ENCODE results near the gene BRAT1.

BRAT1 gene

GRCh38 chr7:2494191-2495130 lies 60.9 kb downstream of the BRAT1 start:
- DNase-seq, result no peak

DNA sequence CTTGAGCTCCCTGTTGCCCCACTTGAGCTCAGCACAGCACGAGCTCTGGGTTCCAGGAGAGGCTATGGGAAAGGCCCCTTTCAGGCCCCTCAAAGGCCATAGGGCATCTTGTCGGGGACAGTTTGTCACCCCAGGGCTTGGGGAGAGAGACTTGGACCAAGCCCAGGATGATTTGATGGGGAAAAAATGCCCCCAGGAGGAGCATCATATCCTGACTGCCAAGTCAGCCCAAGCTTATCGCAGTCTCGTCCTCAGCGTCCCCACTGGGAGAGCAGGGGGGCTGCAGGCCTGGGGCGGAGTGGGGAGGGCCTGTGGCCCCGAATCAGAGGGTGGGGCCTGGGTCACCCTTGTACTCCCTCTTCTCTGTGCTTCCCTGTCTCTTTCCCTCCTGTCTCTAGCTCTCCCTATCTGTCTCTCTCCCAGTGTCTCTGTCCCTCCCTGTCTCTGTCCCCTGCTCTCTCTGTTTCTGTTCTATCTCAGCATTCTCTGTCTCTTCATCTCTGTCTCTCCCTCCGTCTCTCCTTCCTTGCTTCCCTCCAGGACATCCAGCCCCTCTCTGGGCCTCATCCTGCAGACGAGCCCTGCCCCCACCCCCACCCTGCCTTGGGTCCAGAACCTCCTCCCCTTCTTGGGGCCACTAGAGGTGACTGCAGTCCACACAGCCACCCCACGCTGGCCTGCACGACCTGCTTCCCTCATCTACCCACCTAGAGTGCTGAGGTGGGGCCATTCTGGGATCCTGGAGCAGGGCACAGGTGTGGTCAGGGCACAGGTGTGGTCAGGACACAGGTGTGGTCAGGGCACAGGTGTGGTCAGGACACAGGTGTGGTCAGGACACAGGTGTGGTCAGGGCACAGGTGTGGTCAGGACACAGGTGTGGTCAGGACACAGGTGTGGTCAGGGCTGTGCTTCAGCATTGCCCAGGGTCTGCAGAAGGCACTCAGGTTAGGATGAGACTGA lies 61.8 kb downstream of the BRAT1 start:
- DNase-seq, result no peak

DNA sequence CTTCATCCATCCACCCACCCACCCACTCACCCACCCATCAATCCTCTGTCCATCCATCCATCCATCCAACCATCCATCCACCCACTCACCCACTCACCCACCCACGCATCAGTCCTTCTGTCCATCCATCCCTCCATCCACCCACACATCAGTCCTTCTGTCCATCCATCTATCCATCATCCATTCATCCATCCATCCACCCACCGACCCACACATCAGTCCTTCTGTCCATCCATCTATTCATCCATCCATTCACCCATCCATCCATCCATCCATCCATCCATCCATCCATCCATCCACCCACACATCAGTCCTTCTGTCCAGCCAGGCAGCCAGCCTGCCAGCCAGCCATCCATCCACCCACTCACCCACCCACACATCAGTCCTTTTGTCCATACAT lies 63.3 kb downstream of the BRAT1 start:
- no peak for DNase-seq

- no peak for DNase-seq
These were observed 65.1 kb downstream of the BRAT1 start for GRCh38 chr7:2490181-2490651.

- no peak for DNase-seq
These were observed 66.6 kb downstream of the BRAT1 start for GRCh38 chr7:2488681-2489080.

DNA sequence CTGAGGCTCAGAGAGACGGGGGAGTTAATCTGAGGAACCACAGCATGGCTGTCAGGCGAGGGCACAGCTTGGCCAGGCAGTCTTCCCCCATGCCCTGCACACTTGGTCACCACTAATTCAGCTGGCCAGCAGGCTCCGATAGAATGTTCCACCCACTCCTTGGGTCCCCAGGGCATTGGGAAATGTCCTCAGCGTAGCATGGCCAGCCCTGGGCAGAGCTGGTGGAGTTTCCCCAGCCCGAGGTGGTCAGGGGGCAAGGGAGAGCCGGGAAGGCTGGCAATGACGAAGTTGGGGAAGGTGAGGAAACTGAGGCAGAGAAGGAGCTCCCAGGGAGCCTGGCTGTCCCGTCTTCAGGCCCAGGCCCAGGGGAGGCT lies 67.1 kb downstream of the BRAT1 start:
- DNase-seq, result no peak

All from activated naive CD4-positive, alpha-beta T cell treated with Interleukin-2 at 50 U/mL for 16 hours (primary cell).